SW480 (cell line): ENCODE results near the gene HK1.

Experiments used
- DNase-seq: peaks from one replicate; pipeline ENCODE4 v3.0.0-alpha.2; 2016; ENCODE audit warnings: low spot score

Gene HK1

DNA sequence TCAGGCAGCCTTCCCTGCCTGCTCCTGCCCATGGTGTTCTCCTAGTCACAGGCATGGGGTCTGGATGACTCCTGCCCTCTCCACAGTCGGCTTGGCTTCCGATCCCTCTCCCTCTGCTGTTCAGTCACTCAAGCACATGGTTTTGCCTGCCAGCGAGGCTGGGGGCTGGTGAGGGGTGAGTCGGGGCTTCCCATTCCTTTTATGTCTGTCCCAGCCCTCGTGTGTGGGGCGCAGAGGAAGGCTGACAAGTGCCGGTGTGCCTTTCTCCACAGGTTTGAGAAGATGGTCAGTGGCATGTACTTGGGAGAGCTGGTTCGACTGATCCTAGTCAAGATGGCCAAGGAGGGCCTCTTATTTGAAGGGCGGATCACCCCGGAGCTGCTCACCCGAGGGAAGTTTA is 98.4 kb downstream of the HK1 start:
- no peak for DNase-seq

DNA sequence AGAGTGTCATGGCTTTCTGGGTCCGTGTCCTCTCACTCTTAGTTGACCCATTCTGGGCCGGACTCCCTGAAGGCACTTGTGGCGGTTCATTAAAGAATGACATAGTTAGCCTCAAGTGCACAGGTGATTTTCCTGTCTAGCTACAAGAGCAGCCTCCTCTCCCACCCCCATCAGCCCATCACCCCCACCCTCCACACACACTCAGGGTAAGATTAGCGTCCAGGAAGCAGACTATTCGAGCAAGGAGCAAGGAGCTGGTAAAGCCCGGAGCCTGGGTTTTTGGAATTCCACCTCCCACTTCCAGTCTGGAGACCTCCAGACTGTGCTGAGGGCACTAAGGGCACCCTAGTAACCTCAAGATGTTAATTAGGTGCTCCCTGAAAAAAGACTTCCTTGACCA is 98.9 kb downstream of the HK1 start:
- no peak for DNase-seq

DNA sequence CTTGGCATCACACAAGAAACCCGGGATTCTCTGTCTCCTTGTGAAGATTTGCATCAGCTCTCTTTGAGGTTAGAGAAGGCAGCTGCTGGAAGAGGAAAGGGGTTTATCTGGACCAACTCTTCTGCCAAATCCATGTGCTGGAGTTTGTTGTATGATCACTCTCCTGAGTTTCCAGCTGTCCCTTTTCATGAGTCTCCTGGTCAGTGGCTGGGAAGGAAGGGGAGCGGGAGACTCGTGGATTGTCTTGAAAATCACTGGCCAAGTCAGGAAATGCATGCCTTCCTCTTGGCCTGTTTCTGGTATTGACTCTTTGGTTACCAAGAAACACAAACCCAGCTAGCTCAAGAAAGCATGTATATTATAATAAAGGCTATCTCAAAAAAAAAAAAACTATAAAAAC is 99.6 kb downstream of the HK1 start:
- no peak for DNase-seq

DNA sequence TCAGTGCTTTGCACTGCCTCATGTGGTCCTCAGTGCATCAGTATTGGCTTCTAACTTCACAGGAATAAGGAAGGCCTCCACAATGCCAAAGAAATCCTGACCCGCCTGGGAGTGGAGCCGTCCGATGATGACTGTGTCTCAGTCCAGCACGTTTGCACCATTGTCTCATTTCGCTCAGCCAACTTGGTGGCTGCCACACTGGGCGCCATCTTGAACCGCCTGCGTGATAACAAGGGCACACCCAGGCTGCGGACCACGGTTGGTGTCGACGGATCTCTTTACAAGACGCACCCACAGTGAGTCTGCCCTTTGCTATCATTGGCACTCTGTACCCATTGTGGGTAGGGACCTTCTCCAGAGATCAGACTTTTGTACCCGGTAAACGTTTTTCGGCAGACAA is 101.5 kb downstream of the HK1 start:
- no peak for DNase-seq

DNA sequence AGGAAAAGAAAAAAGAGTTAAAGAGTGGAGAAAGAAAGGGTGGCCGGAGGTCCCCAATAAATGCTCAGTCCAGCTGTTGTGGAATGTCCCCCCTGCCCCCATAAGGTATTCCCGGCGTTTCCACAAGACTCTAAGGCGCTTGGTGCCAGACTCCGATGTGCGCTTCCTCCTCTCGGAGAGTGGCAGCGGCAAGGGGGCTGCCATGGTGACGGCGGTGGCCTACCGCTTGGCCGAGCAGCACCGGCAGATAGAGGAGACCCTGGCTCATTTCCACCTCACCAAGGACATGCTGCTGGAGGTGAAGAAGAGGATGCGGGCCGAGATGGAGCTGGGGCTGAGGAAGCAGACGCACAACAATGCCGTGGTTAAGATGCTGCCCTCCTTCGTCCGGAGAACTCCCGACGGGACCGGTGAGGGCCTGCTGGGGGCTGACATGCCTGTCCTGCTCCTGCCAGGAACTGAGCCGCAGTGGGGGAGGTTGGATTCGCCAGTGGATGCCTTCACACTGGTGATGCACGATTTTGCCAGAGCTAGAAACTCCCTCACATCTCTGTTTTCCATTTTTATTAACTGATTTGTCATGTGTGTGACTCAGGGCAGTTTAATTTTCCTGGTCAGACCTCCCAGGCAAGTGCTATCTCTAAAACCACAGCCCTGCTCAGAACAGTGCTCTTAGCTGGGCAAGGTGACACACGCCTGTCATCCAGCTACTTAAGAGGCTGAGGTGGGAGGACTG is 104.3 kb downstream of the HK1 start:
- DNase-seq, result no peak

DNA sequence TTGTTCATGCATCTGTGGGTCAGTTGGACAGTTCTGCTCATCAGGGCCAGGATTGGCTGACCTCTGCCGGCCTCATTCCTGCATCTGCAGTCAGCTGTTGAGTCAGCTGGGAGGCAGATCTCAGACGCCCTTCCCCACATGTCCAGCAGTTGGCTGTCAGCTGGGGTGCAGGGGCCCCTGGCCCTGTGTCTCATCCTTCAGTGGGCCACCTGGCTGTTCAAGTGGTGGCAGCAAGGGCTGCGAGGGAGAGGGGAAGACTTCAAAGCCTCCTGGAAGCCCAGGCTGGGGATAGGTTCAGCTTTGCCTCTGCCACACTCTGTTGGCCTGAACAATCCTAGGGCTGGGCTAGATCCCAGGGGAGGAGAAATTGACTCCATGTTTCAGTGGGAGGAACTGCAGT is 105.3 kb downstream of the HK1 start:
- no peak for DNase-seq

DNA sequence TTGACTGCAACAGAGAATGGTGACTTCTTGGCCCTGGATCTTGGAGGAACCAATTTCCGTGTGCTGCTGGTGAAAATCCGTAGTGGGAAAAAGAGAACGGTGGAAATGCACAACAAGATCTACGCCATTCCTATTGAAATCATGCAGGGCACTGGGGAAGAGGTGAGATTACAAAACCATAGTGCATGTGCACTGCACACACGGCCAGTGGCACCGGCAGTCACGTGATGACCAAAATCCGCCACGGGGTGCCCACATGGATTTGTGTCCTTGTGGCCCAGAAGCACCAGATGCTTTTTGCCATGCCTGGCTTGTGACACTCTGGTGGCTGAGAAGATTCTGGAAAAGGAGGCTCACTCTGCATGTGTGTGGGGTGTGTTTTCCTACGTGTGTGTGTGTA is 106.0 kb downstream of the HK1 start:
- DNase-seq, result no peak

DNA sequence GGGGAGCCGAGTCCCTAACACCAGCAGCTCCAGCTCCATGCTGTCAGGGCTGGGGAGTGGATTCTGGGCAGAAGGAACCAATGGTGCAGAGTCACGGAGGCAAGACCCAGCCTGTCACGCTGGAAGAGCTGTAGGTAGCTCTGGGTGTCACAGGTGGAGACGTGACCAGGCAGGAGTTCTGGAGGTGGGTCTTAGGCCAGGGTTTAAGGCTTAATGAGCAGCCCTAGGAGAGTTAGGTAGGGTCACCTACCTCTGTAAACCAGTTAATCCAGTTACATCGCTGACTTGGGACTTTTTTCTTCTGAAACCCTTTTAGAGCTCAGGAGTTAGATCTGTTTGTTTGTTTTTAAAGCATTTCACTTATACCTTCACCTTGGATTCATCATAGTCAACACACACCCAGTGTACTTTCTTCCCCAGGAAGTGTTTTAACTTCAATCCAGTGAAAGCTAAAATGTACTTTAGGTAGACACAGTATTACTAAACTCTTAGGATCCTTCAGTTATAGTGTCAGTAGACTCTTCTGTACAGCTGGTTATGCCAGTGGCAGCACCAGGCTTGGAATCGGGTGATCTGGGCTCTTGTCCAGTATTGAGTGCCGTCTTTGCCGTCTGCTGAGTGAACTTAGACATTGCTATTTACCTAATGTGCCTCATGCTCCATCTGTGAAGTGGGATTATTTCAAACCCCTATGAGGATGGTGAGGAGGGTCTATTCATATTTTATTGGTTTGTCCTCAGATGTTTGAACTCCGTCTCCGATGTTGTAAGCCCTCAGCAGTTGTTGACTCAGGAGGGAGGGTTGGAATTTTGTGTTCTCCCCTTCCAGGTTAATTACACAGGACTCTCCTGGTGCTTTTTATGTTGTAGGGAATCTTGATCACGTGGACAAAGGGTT is 107.4 kb downstream of the HK1 start:
- no peak for DNase-seq

DNA sequence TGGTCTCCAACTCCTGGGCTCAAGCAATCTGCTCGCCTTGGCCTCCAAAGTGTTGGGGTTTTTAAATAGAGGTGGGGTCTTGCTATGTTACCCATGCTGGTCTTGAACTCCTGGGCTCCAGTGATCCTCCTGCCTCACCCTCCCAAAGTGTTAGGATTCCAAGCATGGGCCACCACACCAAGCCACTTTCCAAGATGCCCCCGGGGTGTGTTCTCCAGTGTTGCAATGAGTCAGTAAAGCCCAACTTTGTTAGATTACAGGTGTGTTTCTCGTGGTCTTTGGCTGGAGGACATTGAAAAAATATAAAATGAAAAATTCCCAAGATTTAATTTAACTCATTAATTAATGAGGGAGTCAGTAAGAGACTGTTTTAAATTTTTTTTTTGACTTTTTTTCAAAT is 109.2 kb downstream of the HK1 start:
- no peak for DNase-seq

DNA sequence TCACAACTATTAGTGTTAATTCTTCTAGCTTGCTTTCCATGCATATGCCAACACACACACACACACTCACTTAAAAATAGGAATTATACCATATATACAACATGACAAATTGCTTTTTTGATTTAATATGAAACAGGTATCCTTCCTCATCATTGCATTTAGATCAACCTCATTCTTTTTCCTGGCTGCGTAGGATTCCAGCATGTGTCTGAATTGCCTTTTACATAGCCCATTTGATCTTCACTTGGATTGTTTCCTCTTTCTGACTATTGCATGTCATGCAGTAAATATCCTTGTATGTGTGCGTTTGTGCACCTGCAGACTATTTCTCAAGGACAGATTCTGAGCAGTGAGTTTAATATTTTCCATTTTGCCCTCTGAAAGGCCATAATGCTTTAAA is 110.2 kb downstream of the HK1 start:
- no peak for DNase-seq

DNA sequence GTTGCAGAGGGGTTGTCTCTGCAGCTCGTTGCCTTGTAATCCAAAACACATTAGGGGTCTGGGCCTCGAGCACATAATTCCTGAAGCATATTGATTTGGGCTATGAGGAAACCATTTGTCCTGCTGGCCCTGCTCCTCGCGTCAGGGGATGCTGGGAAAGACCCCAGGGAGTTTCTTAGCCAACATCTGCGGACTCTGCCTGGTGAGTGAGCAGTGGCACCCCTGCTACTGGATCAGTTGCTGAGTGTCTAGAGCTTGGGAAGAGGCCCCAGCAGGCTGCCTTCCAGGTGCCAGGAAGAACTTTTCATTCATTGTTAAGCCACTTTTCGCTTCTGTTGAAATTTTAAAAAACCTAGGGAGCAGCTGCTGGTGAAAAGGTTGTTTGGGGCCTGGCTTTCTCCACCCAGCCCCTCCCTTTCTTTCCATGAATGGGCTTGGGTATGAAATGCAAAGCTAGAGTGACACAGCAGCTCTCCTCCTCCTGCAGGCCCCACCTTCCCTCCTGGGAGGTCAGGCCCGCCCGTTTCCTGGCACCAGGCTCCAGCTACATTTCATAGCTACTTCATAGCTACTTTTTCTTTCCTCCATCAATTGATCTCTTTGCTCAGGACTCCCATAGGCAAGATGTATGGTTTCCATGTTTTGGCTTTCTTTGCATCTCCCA is 111.7 kb downstream of the HK1 start:
- DNase-seq, result peak; percentile 8

DNA sequence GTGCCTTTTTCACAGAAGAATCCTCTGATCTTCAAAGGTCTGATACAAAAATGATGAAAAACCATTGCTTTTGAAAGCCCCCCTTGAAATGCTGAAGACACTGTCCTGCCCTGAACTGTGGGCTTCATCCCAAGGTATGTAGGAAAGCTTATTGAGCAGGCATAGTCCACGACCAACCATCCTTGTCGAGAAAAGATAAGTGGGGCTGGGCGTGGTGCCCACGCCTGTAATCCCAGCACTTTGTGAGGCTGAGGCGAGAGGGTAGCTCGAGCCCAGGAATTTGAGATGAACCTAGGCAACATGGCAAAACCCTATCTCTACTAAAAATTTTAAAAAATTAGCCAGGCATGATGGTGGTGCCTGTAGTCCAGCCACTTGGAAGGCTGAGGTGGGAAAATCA is 112.9 kb downstream of the HK1 start:
- DNase-seq, result no peak

DNA sequence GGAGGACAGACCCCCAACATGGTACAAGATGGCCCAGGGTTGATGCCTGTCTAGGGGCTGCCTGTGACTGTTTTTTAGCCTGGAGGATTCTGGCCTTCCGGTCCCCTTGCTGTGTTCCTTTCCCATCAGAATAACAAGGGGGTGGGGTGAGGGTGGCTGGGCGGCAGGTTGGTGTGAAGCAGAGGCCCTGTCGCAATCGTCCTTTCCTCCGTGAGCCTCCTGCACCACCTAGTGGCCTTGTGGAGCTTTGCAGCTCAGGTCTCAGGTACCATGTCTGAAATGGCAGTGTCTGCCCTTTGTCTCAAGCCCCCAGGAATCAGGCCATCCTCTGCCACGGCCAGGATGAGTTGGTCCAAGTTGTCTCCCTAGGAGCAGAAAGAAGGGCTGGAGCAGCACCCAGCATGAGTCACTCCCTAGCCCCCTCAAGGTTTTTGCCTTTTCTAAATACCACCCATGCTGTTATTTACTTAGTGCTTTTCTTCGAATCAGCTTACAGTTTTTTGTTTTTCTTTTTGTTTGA is 114.2 kb downstream of the HK1 start:
- DNase-seq, result peak; percentile 71

DNA sequence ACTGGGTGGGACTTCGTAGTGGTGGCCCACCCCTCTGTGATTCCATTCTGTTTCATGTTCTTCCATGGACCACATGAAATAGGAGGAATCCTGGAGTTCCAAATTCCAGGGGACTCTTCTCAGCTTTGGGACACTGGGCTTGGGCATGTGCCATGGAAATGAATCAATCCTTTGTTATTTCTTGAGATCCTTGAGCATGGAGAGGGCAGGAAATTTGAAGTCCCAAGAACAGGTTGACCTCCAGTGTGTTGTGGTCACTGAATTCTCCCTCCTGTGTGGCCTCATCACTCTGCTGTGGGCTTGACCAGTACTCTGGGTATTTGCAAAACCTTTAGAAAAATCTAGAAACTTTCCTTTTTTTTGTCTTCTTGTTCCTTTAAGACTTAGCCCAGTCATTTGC is 115.7 kb downstream of the HK1 start:
- DNase-seq, result no peak

DNA sequence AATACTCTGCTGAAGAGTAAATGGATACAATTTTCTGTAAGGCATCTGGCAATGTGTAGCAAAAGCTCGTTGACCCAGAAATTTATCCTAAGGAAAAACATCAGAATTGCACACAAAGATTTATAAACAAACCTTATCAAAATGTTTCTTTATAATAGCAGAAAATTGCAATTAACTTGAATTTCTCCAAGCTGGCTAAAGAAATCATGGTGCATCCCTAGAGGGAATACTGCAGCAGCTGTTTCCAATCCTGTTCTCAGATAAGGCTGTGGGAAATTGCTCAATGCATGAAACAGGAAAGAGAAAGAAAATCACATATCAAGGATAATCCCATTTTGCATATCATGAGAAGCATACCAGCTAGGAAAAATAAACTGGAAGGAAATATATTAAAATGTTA is 119.7 kb downstream of the HK1 start:
- DNase-seq, result no peak

DNA sequence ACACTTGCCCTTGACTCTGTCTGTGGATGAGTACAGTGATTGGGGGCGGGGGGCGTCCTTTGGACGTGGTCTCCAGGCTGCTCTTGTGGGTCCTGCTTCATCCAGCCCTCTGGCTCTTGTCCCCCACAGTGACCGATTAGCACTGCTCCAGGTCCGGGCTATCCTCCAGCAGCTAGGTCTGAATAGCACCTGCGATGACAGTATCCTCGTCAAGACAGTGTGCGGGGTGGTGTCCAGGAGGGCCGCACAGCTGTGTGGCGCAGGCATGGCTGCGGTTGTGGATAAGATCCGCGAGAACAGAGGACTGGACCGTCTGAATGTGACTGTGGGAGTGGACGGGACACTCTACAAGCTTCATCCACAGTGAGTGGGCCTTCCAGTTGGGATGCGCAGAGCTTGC is 120.2 kb downstream of the HK1 start:
- DNase-seq, result no peak

DNA sequence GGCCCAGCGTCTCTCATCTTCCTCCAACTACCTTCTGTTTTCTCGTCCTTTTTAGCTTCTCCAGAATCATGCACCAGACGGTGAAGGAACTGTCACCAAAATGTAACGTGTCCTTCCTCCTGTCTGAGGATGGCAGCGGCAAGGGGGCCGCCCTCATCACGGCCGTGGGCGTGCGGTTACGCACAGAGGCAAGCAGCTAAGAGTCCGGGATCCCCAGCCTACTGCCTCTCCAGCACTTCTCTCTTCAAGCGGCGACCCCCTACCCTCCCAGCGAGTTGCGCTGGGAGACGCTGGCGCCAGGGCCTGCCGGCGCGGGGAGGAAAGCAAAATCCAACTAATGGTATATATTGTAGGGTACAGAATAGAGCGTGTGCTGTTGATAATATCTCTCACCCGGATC is 122.6 kb downstream of the HK1 start:
- no peak for DNase-seq

DNA sequence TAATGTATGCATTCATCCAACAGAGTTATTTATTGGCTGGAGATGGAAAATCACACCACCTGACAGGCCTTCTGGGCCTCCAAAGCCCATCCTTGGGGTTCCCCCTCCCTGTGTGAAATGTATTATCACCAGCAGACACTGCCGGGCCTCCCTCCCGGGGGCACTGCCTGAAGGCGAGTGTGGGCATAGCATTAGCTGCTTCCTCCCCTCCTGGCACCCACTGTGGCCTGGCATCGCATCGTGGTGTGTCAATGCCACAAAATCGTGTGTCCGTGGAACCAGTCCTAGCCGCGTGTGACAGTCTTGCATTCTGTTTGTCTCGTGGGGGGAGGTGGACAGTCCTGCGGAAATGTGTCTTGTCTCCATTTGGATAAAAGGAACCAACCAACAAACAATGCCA is 123.1 kb downstream of the HK1 start:
- DNase-seq, result no peak

DNA sequence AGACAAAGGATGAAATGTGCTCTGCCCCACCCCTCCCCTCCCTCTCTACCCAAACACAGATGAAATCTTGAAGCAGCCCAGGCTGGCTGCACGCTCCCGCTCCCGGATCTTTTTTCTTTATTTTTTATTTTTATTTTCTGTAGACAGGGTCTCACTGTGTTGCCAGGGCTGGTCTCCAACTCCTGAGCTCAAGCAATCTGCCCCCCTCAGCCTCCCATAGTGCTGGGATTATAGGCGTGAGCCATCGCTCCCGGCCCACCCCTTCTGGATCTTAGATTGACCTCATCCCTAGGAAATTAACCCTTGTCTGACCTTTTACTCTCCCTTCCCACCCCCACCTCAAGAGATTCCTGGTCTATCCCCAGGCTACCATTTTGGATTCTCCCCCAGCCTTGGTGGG is 124.1 kb downstream of the HK1 start:
- DNase-seq, result no peak

DNA sequence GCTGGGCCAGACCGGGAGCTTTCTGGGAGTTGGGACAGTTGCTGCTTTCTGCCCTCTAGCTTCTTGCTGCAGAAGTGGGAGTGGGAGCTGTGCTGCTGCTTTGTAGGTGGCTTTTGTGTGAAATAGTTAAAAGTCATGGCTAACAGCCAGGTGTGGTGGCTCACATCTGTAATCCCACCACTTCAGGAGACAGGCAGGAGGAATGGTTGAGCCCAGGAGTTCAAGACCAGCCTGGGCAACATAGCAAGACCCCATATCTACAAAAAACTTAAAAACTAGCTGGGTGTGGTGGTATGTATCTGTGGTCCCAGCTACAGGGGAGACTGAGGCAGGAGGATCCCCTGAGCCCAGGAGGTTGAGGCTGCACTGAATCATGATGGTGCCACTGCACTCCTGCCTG is 124.8 kb downstream of the HK1 start:
- no peak for DNase-seq

DNA sequence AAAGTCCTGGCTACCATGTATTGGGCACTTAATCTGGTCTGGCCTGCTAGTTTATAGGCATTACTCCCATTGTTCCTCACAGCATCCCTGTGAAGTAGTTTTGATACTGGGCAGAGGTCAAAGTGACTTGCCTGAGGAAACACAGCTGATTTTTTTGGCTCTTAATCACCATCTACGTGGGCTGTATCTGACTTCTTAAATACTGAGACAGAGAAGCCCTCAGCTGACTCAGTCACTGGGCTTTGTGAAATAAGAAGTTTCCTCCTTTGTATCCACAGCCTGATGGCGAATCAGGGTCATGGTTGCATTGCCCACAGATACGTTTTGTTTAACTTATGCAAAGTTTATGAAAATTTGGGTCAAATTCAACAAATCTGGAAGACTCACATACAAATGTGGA is 125.2 kb downstream of the HK1 start:
- DNase-seq, result no peak

DNA sequence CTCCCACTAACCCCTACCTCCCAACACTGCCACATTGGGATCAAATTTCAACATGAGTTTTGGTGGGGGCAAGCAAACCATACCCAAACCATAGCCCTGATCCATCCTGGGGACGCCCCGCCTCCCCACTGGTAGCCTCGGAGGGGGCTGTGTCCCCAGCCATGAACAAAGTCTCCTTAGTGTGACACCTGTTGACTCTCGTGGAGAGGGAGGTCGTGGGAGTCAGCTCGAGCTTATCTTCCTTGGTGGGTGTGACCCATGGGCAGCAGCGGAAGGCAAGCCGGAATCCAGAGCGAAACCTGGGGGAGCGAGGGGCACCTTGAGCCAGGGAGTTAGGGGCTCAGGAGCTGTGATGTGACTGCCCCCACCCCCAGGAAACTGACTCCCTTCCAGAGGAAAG is 126.5 kb downstream of the HK1 start:
- no peak for DNase-seq

DNA sequence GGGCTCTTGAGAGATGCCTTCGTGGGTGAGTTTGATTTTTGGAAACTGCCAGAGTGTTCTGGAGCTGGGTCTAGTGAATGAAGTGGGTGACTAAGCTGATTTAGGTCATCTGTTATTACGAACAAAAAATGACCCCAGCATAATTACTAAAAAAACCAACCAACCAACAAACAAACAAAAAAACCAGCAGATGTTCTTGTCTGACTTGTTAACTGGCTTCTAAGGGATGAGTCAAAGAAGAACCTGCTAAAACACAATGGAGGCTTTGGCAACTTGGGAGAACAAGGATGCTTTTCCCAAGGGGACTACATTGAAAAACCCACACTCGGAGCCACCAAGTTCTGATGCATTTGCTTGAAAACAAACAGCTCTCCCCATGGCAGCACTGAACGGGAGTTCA is 126.9 kb downstream of the HK1 start:
- no peak for DNase-seq
